Transverse colon (tissue), 3 donors: ENCODE data around the gene CD151.

Experiments
- CTCF ChIP-seq, 5 experiments: fragments of 200-600 bp in 3 of 5; fragments of 450-650 bp in 2 of 5; sonication (generic) in 3 of 5; IDR thresholded peaks; 1 replicate in 2 of 5; 2 replicates in 3 of 5; pipeline ENCODE4 v1.5.1; 2016 to 2017; ENCODE audit warnings: antibody characterized with exemption in 5 of 5, inconsistent platforms in 3 of 5, mild to moderate bottlenecking in 2 of 5, moderate library complexity in 1 of 5
- EP300 ChIP-seq: sonication (generic); formaldehyde crosslinking; IDR thresholded peaks from one replicate; pipeline ENCODE4 v1.6.1; 2017; ENCODE audit warnings: antibody characterized with exemption, low read depth

- TF ChIP-seq CTCF (IDR thresholded peaks at IDR 0.05) (no peak), EP300 (no peak)
Observed at GRCh38 chr11:870418-870817, 37.7 kb downstream of the CD151 start.
